ENCODE measurements around the gene KRT78.

DNA sequence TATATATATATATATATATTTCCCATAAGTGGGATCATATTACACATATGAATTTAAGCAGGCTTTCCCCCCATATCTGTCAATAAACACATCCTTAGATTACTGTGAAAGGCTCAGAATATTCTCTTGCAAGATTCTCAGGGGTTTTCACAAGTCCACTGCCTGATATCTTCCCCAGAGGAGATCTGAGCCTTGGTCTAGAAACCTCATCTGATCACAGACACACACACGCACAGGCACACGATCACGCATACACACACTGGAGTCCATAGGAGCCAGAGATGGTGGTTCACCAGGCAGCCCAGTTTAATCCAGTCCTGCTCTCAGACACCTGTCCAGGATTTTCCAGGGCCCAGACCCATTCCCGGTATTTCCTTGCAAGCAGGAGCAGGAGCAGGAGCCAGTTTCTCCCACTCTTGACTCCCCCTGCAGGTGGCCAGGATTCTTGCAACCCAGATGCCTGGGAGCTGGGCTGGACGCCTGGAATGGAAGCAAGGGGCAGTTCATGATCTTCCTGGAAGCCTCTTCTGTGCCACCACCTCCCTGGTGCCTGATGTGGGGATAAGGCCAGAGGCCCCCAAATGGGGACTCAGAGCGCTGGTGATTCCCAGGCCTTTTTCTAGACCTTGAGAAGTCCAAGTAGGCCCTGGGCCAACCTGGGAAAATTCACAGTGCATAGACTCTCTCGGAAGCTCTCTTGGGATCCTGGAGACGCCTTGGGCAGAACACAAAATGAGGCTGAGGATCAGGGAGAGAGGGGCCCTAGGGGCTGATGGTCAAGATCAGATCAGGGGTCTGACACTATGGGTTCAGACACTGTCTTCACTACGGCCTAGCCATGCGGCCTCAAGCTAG, 16.5 kb upstream of the KRT78 start:
- TF ChIP-seq CTCF (IDR thresholded peaks at IDR 0.05): peak; percentile 45 to 73 (median 70)
- no peak for TF ChIP-seq POLR2A (IDR thresholded peaks at IDR 0.05)

Measured in testis (tissue), 2 donors.